ENCODE data around the gene COL23A1. TPM values are rescaled to one million over a fixed set of nuclear protein-coding genes. Genes with fewer than 3 reads are reported as not detected.

COL23A1 gene
- total and polyA plus RNA-seq, 2 of the 13 experiments (the other 11 are each of a cell fraction or from before 2014, with no cell fraction given), result not detected

GRCh38 chr5:178377583-178378270 lies 212.5 kb downstream of the COL23A1 start:
- ATAC-seq (no peak), DNase-seq (ENCODE audit: low spot score) (no peak), FAIRE-seq (no peak)
- no peak overlapping the region for H2AFZ ChIP-seq (ENCODE audit: low read length)
- H3K79me2 ChIP-seq (ENCODE audit: insufficient read depth, low read length), result no peaks in the 10 kb centered on the region
- POLR2A ChIA-PET, result no interaction called here
- in situ Hi-C loops (cut with HindIII; ENCODE audit: extremely low pct_ligation_motif_present, low pct_unique_long_range_greater_than_20kb), result no loop called here
- no peaks in the 10 kb centered on the region for H3K9me3 ChIP-seq (ENCODE audit: low read length)
- TF ChIP-seq ZBTB38 (CRISPR knock-in tag; IDR thresholded peaks at IDR 0.05) (no peak), HOXA3 (CRISPR knock-in tag; IDR thresholded peaks at IDR 0.05) (no peak)
- H3K4me3 ChIP-seq (replicated peaks in 1 of 3; ENCODE audit: insufficient read depth in 1 of 3, low read depth in 2 of 3, low read length in 3 of 3), result no peak overlapping the region
- intact Hi-C loops (cut with micrococcal nuclease; ENCODE audit: unreplicated experiment), result no loop called here
- no peaks in the 10 kb centered on the region for H3K36me3 ChIP-seq (replicated peaks in 1 of 2; ENCODE audit: control insufficient read depth in 1 of 2, insufficient read depth in 2 of 2, low read length in 2 of 2)
- no peak overlapping the region for H3K27ac ChIP-seq (ENCODE audit: extremely low read length, insufficient read depth, low read length)
- H3K4me2 ChIP-seq (ENCODE audit: low read depth, low read length), result no peak overlapping the region
- H4K20me1 ChIP-seq (ENCODE audit: insufficient read depth, low read length), result no peaks in the 10 kb centered on the region
- 39% methylated on average over 13 of the region's 21 CpGs for WGBS (ENCODE audit: low lambda C conversion rate)
- no peaks in the 10 kb centered on the region for H3K4me1 ChIP-seq (ENCODE audit: insufficient read depth, low read length)
- no TSS peak for BruUV-seq (replicated peaks)
- peaks cover 0 to 21% of the 10 kb centered on the region in 2 experiments; a peak in 3 of 5 replicates for H3K27me3 ChIP-seq (ENCODE audit: control insufficient read depth in 1 of 2, insufficient read depth in 2 of 2, low read length in 2 of 2)
- CTCF ChIA-PET (ENCODE audit: low intra/inter-chr PET ratio, low total read pairs), result no interaction called here
- no peak overlapping the region for H3K9ac ChIP-seq (ENCODE audit: insufficient read depth, low read depth, low read length)

GRCh38 chr5:178376921-178377582 lies 213.1 kb downstream of the COL23A1 start:
- Histone ChIP-seq H3K9ac (ENCODE audit: insufficient read depth, low read depth, low read length) (no peak overlapping the region), H2AFZ (ENCODE audit: low read length) (no peak overlapping the region), H3K4me1 (ENCODE audit: insufficient read depth, low read length) (no peaks in the 10 kb centered on the region), H3K9me3 (ENCODE audit: low read length) (no peaks in the 10 kb centered on the region), H3K36me3 (replicated peaks in 1 of 2; ENCODE audit: control insufficient read depth in 1 of 2, insufficient read depth in 2 of 2, low read length in 2 of 2) (no peaks in the 10 kb centered on the region), H3K4me3 (replicated peaks in 1 of 3; ENCODE audit: insufficient read depth in 1 of 3, low read depth in 2 of 3, low read length in 3 of 3) (no peak overlapping the region), H4K20me1 (ENCODE audit: insufficient read depth, low read length) (no peaks in the 10 kb centered on the region), H3K79me2 (ENCODE audit: insufficient read depth, low read length) (no peaks in the 10 kb centered on the region), H3K27ac (ENCODE audit: extremely low read length, insufficient read depth, low read length) (no peak overlapping the region), H3K27me3 (ENCODE audit: control insufficient read depth in 1 of 2, insufficient read depth in 2 of 2, low read length in 2 of 2) (peaks cover 0 to 24% of the 10 kb centered on the region in 2 experiments; a peak in 3 of 5 replicates), H3K4me2 (ENCODE audit: low read depth, low read length) (no peak overlapping the region)
- BruUV-seq (replicated peaks), result no TSS peak
- in situ Hi-C loops (cut with HindIII; ENCODE audit: extremely low pct_ligation_motif_present, low pct_unique_long_range_greater_than_20kb), result no loop called here
- DNase-seq (ENCODE audit: low spot score) (no peak), ATAC-seq (no peak), FAIRE-seq (no peak)
- ChIA-PET CTCF (ENCODE audit: low intra/inter-chr PET ratio, low total read pairs) (no interaction called here), POLR2A (no interaction called here)
- WGBS (ENCODE audit: low lambda C conversion rate), result 16% methylated on average over 11 of the region's 19 CpGs
- intact Hi-C loops (cut with micrococcal nuclease; ENCODE audit: unreplicated experiment), result no loop called here
- TF ChIP-seq PAXIP1 (CRISPR knock-in tag; conservative IDR thresholded peaks at IDR 0.05) (no peak), TCF12 (IDR thresholded peaks at IDR 0.05) (no peak), TCF12 (CRISPR knock-in tag; IDR thresholded peaks at IDR 0.05) (no peak), ZMYM3 (CRISPR knock-in tag; IDR thresholded peaks at IDR 0.05) (no peak), RBAK (CRISPR knock-in tag; IDR thresholded peaks at IDR 0.05) (no peak), ZBTB49 (CRISPR knock-in tag; IDR thresholded peaks at IDR 0.05; ENCODE audit: borderline replicate concordance) (no peak), ZNF264 (CRISPR knock-in tag; IDR thresholded peaks at IDR 0.05) (no peak), FOXC1 (CRISPR knock-in tag; IDR thresholded peaks at IDR 0.05; ENCODE audit: borderline replicate concordance) (no peak), ZNF543 (CRISPR knock-in tag; IDR thresholded peaks at IDR 0.05) (no peak), NONO (IDR thresholded peaks at IDR 0.05) (no peak), NONO (CRISPR knock-in tag; conservative IDR thresholded peaks at IDR 0.05) (no peak)
